NCI-H187 (cell line): Measurements from ENCODE around the gene FGF2.
"Not testable (repeated sequence)": the region's sequence is repeated elsewhere in the genome, so short reads cannot be mapped to it uniquely, and the experiment has no call there.

Experiments
- DNase-seq, 2 experiments: peaks; one replicate each; lab custom pipeline; 2025; lab: John Stamatoyannopoulos, UW

FGF2 gene

GRCh38 chr4:122826553-122827257, at the start of gene FGF2:
TSS of gene FGF2 (plus strand) at chr4:122826831. CDS start at chr4:122827175, 344 bp downstream.
- DNase-seq = no peak

GRCh38 chr4:122776916-122777315, 49.7 kb upstream of the FGF2 start:
- DNase-seq = no peak

- no peak for DNase-seq
Observed at GRCh38 chr4:122777846-122778673, 48.6 kb upstream of the FGF2 start.

- no peak for DNase-seq
Observed at GRCh38 chr4:122781486-122781885, 45.1 kb upstream of the FGF2 start.

- no peak for DNase-seq
Observed at GRCh38 chr4:122783301-122784215, 43.1 kb upstream of the FGF2 start.

GRCh38 chr4:122784261-122784660, 42.4 kb upstream of the FGF2 start:
- DNase-seq = no peak

GRCh38 chr4:122785099-122785498, 41.5 kb upstream of the FGF2 start:
- DNase-seq = no peak

GRCh38 chr4:122786296-122786695, 40.3 kb upstream of the FGF2 start:
- DNase-seq = not testable (repeated sequence)

- not testable (repeated sequence) for DNase-seq
Observed at GRCh38 chr4:122786920-122787319, 39.7 kb upstream of the FGF2 start.

- DNase-seq = no peak
Observed at GRCh38 chr4:122787940-122788339, 38.7 kb upstream of the FGF2 start.

GRCh38 chr4:122788935-122789334, 37.7 kb upstream of the FGF2 start:
- no peak for DNase-seq

- no peak for DNase-seq
Observed at GRCh38 chr4:122793811-122794210, 32.8 kb upstream of the FGF2 start.

GRCh38 chr4:122796801-122797404, 29.7 kb upstream of the FGF2 start:
- no peak for DNase-seq

- no peak for DNase-seq
Observed at GRCh38 chr4:122797405-122798094, 29.1 kb upstream of the FGF2 start.

- DNase-seq = no peak
Observed at GRCh38 chr4:122798101-122798500, 28.5 kb upstream of the FGF2 start.

- no peak for DNase-seq
Observed at GRCh38 chr4:122798917-122799316, 27.7 kb upstream of the FGF2 start.

GRCh38 chr4:122803788-122804208, 22.8 kb upstream of the FGF2 start:
- no peak for DNase-seq

- no peak for DNase-seq
Observed at GRCh38 chr4:122806981-122807679, 19.5 kb upstream of the FGF2 start.

GRCh38 chr4:122810669-122811068, 16.0 kb upstream of the FGF2 start:
- DNase-seq = no peak

- DNase-seq = not testable (repeated sequence)
Observed at GRCh38 chr4:122811781-122812180, 14.8 kb upstream of the FGF2 start.
